ENCODE measurements around the gene EDC4. TPM values are rescaled to one million over a fixed set of nuclear protein-coding genes. Genes with fewer than 3 reads are reported as not detected.

EDC4 gene
- total and polyA plus RNA-seq, 9 of the 15 experiments (the other 6 are each of a cell fraction or from before 2014, with no cell fraction given), result 1.1 to 131 (median 74.0) TPM

DNA sequence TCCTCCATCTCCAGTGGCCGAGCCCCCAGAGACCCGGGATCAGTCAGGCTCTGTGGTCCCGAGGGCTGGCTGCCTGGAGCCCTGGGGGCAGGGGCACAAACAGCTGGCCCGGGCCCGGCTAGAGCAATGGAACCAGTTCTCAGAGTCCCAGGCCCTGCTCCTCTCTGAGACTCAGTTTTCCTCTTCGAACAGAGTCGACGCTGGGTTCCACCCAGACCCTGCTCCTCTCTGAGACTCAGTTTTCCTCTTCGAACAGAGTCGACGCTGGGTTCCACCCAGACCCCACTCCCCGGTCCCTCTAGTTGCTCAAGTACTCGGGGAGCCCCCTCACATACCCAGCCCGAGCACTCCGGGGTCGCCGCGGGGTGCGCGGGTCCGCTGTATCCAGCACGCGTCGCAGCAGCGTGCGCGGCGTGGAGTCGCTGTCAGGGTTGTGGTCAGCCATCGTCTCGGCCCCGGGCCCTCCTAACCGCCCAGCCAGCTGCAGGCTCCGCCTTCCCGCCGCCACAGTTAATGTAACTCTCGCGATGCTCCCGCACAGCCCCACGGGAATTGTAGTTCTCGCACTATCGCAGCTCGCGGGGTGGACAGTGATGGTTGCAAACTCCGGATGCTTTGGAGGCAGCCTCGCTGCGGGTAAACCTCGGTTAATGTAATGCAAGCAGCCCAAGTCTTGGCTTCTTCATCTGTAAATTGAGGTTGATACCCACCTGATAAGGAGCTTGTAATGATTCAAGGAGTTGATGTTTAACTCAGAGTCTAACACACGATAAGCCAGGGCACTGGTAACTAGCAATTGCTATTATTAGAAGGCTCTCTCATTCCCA lies 39.2 kb upstream of the EDC4 start (continued):
- TF ChIP-seq MGA (IDR thresholded peaks at IDR 0.05), result peak; percentile 90
- no peak for TF ChIP-seq ZNF232 (CRISPR knock-in tag; IDR thresholded peaks at IDR 0.05)
- TF ChIP-seq CBX1 (IDR thresholded peaks at IDR 0.05; ENCODE audit: low read depth), result peak; percentile 34; the same call in 1 of the 2 replicates
- no peak for TF ChIP-seq PKNOX1 (IDR thresholded peaks at IDR 0.05)
- no peak for TF ChIP-seq ZNF324 (CRISPR knock-in tag; IDR thresholded peaks at IDR 0.05)
- TF ChIP-seq ZNF23 (CRISPR knock-in tag; IDR thresholded peaks at IDR 0.05), result no peak
- no peak for TF ChIP-seq RBM39 (optimal IDR thresholded peaks at IDR 0.05; ENCODE audit: low read depth, low read length)
- TF ChIP-seq ADNP (tag; IDR thresholded peaks at IDR 0.05), result no peak
- no peak for TF ChIP-seq KAT2B (IDR thresholded peaks at IDR 0.05; ENCODE audit: low read depth, low read length)
- TF ChIP-seq ESRRA (IDR thresholded peaks at IDR 0.05; ENCODE audit: borderline replicate concordance, low read depth), result peak; percentile 82; the same call in 1 of the 2 replicates
- TF ChIP-seq IFI16 (CRISPR knock-in tag; IDR thresholded peaks at IDR 0.05), result no peak
- no peak for TF ChIP-seq CAMTA2 (CRISPR knock-in tag; conservative IDR thresholded peaks at IDR 0.05)
- peak; percentile 90; the same call in 1 of the 2 replicates for TF ChIP-seq PHF8 (IDR thresholded peaks at IDR 0.05; ENCODE audit: borderline replicate concordance, low read length)
- no peak for TF ChIP-seq ESRRB (CRISPR knock-in tag; IDR thresholded peaks at IDR 0.05; ENCODE audit: borderline replicate concordance)
